Mesenchymal stem cell (in vitro differentiated cells and primary cell): Measurements from ENCODE around the gene KDM4B.

Experiments
- DNase-seq: peaks from one replicate; pipeline ENCODE4 v3.0.0-alpha.2; 2013
- H2AFZ ChIP-seq: one replicate; pipeline ENCODE4 v1.6.1; 2013; ENCODE audit warnings: low read depth, mild to moderate bottlenecking, control low read depth, inconsistent platforms, low read length, moderate library complexity
- H2AK5ac ChIP-seq: 2 replicates; pipeline ENCODE4 v1.6.1; 2013; ENCODE audit warnings: low read length, moderate library complexity, mild to moderate bottlenecking, inconsistent platforms; ENCODE audit not compliant: severe bottlenecking
- H2BK120ac ChIP-seq: one replicate; pipeline ENCODE4 v1.6.1; 2013; ENCODE audit warnings: low read depth, mild to moderate bottlenecking, inconsistent platforms, low read length, moderate library complexity
- H2BK12ac ChIP-seq, 2 experiments: one replicate each; pipeline ENCODE4 v1.6.1; 2013; ENCODE audit warnings: inconsistent platforms in 2 of 2, low read length in 2 of 2, mild to moderate bottlenecking in 2 of 2, moderate library complexity in 2 of 2, control low read depth in 1 of 2
- H2BK15ac ChIP-seq: one replicate; pipeline ENCODE4 v1.6.1; 2013; ENCODE audit warnings: mild to moderate bottlenecking, low read depth, inconsistent platforms; ENCODE audit not compliant: poor library complexity, severe bottlenecking
- H2BK5ac ChIP-seq: 2 replicates; pipeline ENCODE4 v1.6.1; 2013; ENCODE audit warnings: low read depth, mild to moderate bottlenecking, low read length, control low read depth, inconsistent platforms; ENCODE audit not compliant: poor library complexity, severe bottlenecking
- H3K14ac ChIP-seq, 2 experiments: one replicate each; pipeline ENCODE4 v1.6.1; 2013; ENCODE audit warnings: inconsistent platforms in 2 of 2, low read length in 2 of 2, control low read depth in 1 of 2, mild to moderate bottlenecking in 1 of 2, moderate library complexity in 1 of 2
- H3K18ac ChIP-seq, 2 experiments: one replicate each; pipeline ENCODE4 v1.6.1; 2013; ENCODE audit warnings: inconsistent platforms in 2 of 2, low read length in 2 of 2, control low read depth in 1 of 2, low read depth in 1 of 2, mild to moderate bottlenecking in 1 of 2
- H3K23ac ChIP-seq, 2 experiments: one replicate each; pipeline ENCODE4 v1.6.1; 2013; ENCODE audit warnings: inconsistent platforms in 2 of 2, low read length in 2 of 2, mild to moderate bottlenecking in 2 of 2, moderate library complexity in 2 of 2, control low read depth in 1 of 2
- H3K27ac ChIP-seq: 2 replicates; pipeline ENCODE4 v1.5.1; 2013; ENCODE audit warnings: mild to moderate bottlenecking, moderate library complexity, low read length, control low read depth, inconsistent platforms; ENCODE audit not compliant: poor library complexity, severe bottlenecking
- H3K27me3 ChIP-seq, 2 experiments: 2 replicates each; pipeline versions ENCODE4 v1.6.1 to v1.7.0; 2013; ENCODE audit warnings: low read length in 2 of 2, mild to moderate bottlenecking in 2 of 2, moderate library complexity in 2 of 2, control low read depth in 1 of 2, inconsistent platforms in 1 of 2; ENCODE audit not compliant: control insufficient read depth in 1 of 2, insufficient read depth in 1 of 2
- H3K36me3 ChIP-seq, 2 experiments: 2 replicates each; pipeline versions ENCODE4 v1.6.1 to v1.7.0; 2013; ENCODE audit warnings: low read length in 2 of 2, control low read depth in 1 of 2, inconsistent platforms in 1 of 2, low read depth in 1 of 2, mild to moderate bottlenecking in 1 of 2; ENCODE audit not compliant: insufficient read depth in 2 of 2, control insufficient read depth in 1 of 2
- H3K4ac ChIP-seq, 2 experiments: one replicate each; pipeline ENCODE4 v1.6.1; 2013; ENCODE audit warnings: inconsistent platforms in 2 of 2, low read length in 2 of 2, mild to moderate bottlenecking in 2 of 2, moderate library complexity in 2 of 2, control low read depth in 1 of 2, low read depth in 1 of 2
- H3K4me1 ChIP-seq: 2 replicates; pipeline ENCODE4 v1.6.1; 2013; ENCODE audit warnings: low read depth, low read length, control low read depth; ENCODE audit not compliant: control insufficient read depth, insufficient read depth
- H3K4me2 ChIP-seq: 2 replicates; pipeline ENCODE4 v1.6.1; 2013; ENCODE audit warnings: low read length, mild to moderate bottlenecking, inconsistent platforms; ENCODE audit not compliant: poor library complexity, severe bottlenecking
- H3K4me3 ChIP-seq, 2 experiments: 2 replicates each; pipeline versions ENCODE4 v1.5.1 to v1.7.0; 2013; ENCODE audit warnings: low read length in 2 of 2, mild to moderate bottlenecking in 2 of 2, control low read depth in 1 of 2, low read depth in 1 of 2; ENCODE audit not compliant: insufficient read depth in 1 of 2
- H3K79me1 ChIP-seq: replicated peaks from 2 replicates; pipeline ENCODE4 v1.6.1; 2013; ENCODE audit warnings: mild to moderate bottlenecking, control low read depth, low read length, inconsistent platforms; ENCODE audit not compliant: poor library complexity, severe bottlenecking
- H3K9ac ChIP-seq: 2 replicates; pipeline ENCODE4 v1.7.0; 2013; ENCODE audit warnings: mild to moderate bottlenecking, low read length, moderate library complexity
- H3K9me3 ChIP-seq: 2 replicates; pipeline ENCODE4 v1.7.0; 2013; ENCODE audit warnings: mild to moderate bottlenecking, low read length; ENCODE audit not compliant: control insufficient read depth
- H4K8ac ChIP-seq: one replicate; pipeline ENCODE4 v1.6.1; 2013; ENCODE audit warnings: inconsistent platforms, mild to moderate bottlenecking, low read length, moderate library complexity
- H4K91ac ChIP-seq: one replicate; pipeline ENCODE4 v1.6.1; 2013; ENCODE audit warnings: mild to moderate bottlenecking, low read length, inconsistent platforms
- WGBS: methylation state at CpG from one replicate; pipeline ENCODE4 v1.1.7; 2013; ENCODE audit warnings: mixed read lengths; 5-methylcytosine and 5-hydroxymethylcytosine counted together

KDM4B gene

DNA sequence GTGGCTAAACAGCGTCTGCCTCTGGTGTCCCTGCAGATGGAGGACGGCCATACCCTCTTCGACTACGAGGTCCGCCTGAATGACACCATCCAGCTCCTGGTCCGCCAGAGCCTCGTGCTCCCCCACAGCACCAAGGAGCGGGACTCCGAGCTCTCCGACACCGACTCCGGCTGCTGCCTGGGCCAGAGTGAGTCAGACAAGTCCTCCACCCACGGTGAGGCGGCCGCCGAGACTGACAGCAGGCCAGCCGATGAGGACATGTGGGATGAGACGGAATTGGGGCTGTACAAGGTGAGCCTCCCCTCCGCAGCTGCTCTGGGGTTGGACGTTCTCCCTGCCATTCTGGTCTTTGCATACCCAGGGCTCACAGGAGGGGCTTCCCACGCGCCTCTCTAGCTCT, 39.7 kb upstream of the KDM4B start:
- Histone ChIP-seq H3K4me2 (no peak overlapping the region), H3K27me3 (no peaks in the 10 kb centered on the region), H3K4me1 (peaks cover 30% of the 10 kb centered on the region), H2AK5ac (no peak overlapping the region), H3K9me3 (no peaks in the 10 kb centered on the region), H2BK12ac (no peak overlapping the region), H3K79me1 (peaks cover 17% of the 10 kb centered on the region), H2AFZ (no peak overlapping the region), H3K9ac (peak overlapping the region; percentile 59), H3K14ac (no peak overlapping the region), H4K91ac (no peak overlapping the region), H3K4me3 (peak overlapping the region in 1 of 2 experiments; percentile 44), H3K36me3 (peaks cover 15 to 42% of the 10 kb centered on the region in 2 experiments), H3K23ac (no peak overlapping the region), H2BK5ac (no peak overlapping the region), H2BK15ac (no peak overlapping the region), H4K8ac (no peak overlapping the region), H3K18ac (no peak overlapping the region), H2BK120ac (no peak overlapping the region), H3K27ac (no peak overlapping the region), H3K4ac (no peak overlapping the region)
- DNase-seq, result no peak
- WGBS, result 91% methylated on average over 22 of the region's 22 CpGs

DNA sequence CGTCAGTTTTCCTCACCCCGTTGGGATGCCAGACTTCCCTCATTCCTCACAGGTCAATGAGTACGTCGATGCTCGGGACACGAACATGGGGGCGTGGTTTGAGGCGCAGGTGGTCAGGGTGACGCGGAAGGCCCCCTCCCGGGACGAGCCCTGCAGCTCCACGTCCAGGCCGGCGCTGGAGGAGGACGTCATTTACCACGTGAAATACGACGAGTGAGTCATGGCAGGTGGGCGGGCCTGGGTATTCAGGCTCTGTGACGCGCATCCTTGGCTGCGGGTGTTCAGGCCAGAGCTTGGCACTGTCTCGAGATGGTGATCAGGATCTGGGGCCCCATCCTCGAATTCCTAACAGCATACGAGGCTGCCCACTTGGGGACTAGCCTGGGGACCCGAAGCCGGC, 38.2 kb upstream of the KDM4B start:
- Histone ChIP-seq H3K4me3 (no peak overlapping the region), H4K8ac (no peak overlapping the region), H3K18ac (no peak overlapping the region), H2BK120ac (no peak overlapping the region), H3K4me2 (no peak overlapping the region), H3K79me1 (peaks cover 20% of the 10 kb centered on the region), H2AK5ac (no peak overlapping the region), H4K91ac (no peak overlapping the region), H2BK15ac (no peak overlapping the region), H2BK12ac (no peak overlapping the region), H3K4me1 (peaks cover 30% of the 10 kb centered on the region), H3K27me3 (no peaks in the 10 kb centered on the region), H3K9ac (no peak overlapping the region), H3K4ac (no peak overlapping the region), H3K14ac (no peak overlapping the region), H2BK5ac (no peak overlapping the region), H3K36me3 (peaks cover 27 to 48% of the 10 kb centered on the region in 2 experiments), H3K9me3 (no peaks in the 10 kb centered on the region), H3K23ac (no peak overlapping the region), H3K27ac (no peak overlapping the region), H2AFZ (no peak overlapping the region)
- 83% methylated on average over 28 of the region's 28 CpGs for WGBS
- DNase-seq, result peak; percentile 19

GRCh38 chr19:4932711-4933110, 36.2 kb upstream of the KDM4B start:
- Histone ChIP-seq H2AK5ac (no peak overlapping the region), H4K91ac (no peak overlapping the region), H2BK5ac (no peak overlapping the region), H2BK120ac (no peak overlapping the region), H2BK12ac (no peak overlapping the region), H3K9me3 (no peaks in the 10 kb centered on the region), H3K14ac (no peak overlapping the region), H3K4me2 (no peak overlapping the region), H2AFZ (no peak overlapping the region), H3K23ac (no peak overlapping the region), H2BK15ac (no peak overlapping the region), H3K36me3 (peaks cover 35 to 50% of the 10 kb centered on the region in 2 experiments), H3K4ac (no peak overlapping the region), H3K79me1 (peaks cover 20% of the 10 kb centered on the region), H3K27me3 (no peaks in the 10 kb centered on the region), H3K9ac (no peak overlapping the region), H3K4me3 (no peak overlapping the region), H3K4me1 (peaks cover 24% of the 10 kb centered on the region), H3K18ac (no peak overlapping the region), H4K8ac (no peak overlapping the region), H3K27ac (no peak overlapping the region)
- DNase-seq, result no peak
- 98% methylated on average over 32 of the region's 32 CpGs for WGBS

DNA sequence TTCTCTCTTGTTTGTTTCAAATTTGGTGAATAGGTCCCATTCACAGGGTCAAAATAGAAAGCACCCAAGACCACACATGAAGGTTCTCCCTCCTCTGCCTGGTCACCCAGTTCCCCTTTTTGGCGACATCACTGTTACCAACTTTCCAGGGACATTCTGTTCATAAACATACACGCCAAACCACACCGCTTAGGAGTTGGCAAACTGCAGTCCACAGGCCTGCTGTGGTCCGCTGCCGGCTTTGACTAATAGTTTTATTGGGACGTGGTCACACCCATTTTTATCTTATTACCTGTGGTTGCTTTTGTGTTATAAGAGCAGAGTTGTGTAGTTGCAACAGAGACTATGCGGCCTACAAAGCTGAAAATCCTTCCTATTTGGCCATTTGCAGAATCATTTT, 35.4 kb upstream of the KDM4B start:
- 96% methylated on average over 2 of the region's 7 CpGs for WGBS
- Histone ChIP-seq H3K27ac (no peak overlapping the region), H3K18ac (no peak overlapping the region)

More for the DNA sequence above, 35.4 kb upstream of the KDM4B start:
- no peak overlapping the region for H2BK15ac ChIP-seq
- H3K9me3 ChIP-seq, result no peaks in the 10 kb centered on the region
- no peaks in the 10 kb centered on the region for H3K27me3 ChIP-seq
- no peak overlapping the region for H4K91ac ChIP-seq
- DNase-seq, result no peak
- peaks cover 16% of the 10 kb centered on the region for H3K4me1 ChIP-seq
- H3K9ac ChIP-seq, result no peak overlapping the region
- H2BK12ac ChIP-seq, result no peak overlapping the region
- H3K4me3 ChIP-seq, result no peak overlapping the region
- H3K23ac ChIP-seq, result no peak overlapping the region
- no peak overlapping the region for H2AFZ ChIP-seq
- H2AK5ac ChIP-seq, result no peak overlapping the region
- H3K4me2 ChIP-seq, result no peak overlapping the region
- no peak overlapping the region for H2BK5ac ChIP-seq
- peaks cover 35 to 42% of the 10 kb centered on the region in 2 experiments for H3K36me3 ChIP-seq
- no peak overlapping the region for H2BK120ac ChIP-seq
- no peak overlapping the region for H3K14ac ChIP-seq
- no peak overlapping the region for H4K8ac ChIP-seq
- peaks cover 16% of the 10 kb centered on the region for H3K79me1 ChIP-seq
- no peak overlapping the region for H3K4ac ChIP-seq
